DND-41 (cell line): ENCODE data around the gene PAGR1.
"Not testable (repeated sequence)": the region's sequence is repeated elsewhere in the genome, so short reads cannot be mapped to it uniquely, and the experiment has no call there.

Source experiments
- ATAC-seq: fragments of 200-7000 bp; cut with Tn5 transposase; 3 replicates; pipeline ENCODE4 v1.9.1; 2021; ENCODE audit warnings: low read depth; ENCODE audit not compliant: insufficient read depth
- DNase-seq: peaks from one replicate; pipeline ENCODE4 v3.0.0-alpha.2; 2020
- H2AFZ ChIP-seq: 2 replicates; pipeline ENCODE4 v1.6.0; 2012; ENCODE audit warnings: low read depth, low read length
- H3K27ac ChIP-seq: 2 replicates; pipeline ENCODE4 v1.5.1; 2012; ENCODE audit warnings: low read length, inconsistent platforms
- H3K27me3 ChIP-seq: fragments of 200-600 bp; sonication (generic); 2 replicates; pipeline ENCODE4 v1.6.0; 2012; ENCODE audit warnings: low read length, mild to moderate bottlenecking, inconsistent platforms; ENCODE audit not compliant: insufficient read depth, poor library complexity
- H3K36me3 ChIP-seq: 2 replicates; pipeline ENCODE4 v1.5.1; 2012; ENCODE audit warnings: low read length, inconsistent platforms; ENCODE audit not compliant: insufficient read depth
- H3K4me1 ChIP-seq: 2 replicates; pipeline ENCODE4 v1.5.1; 2012; ENCODE audit warnings: mild to moderate bottlenecking, low read length; ENCODE audit not compliant: insufficient read depth
- H3K4me2 ChIP-seq: 2 replicates; pipeline ENCODE4 v1.6.0; 2012; ENCODE audit warnings: mild to moderate bottlenecking, moderate library complexity, low read length, inconsistent platforms; ENCODE audit not compliant: insufficient read depth
- H3K4me3 ChIP-seq, 2 experiments: fragments of 200-600 bp in 1 of 2; shearing (Covaris generic) in 1 of 2; 2 replicates each; pipeline ENCODE4 v1.5.1; 2012 to 2016; ENCODE audit warnings: inconsistent platforms in 2 of 2, low read length in 2 of 2, mild to moderate bottlenecking in 2 of 2, low read depth in 1 of 2, moderate library complexity in 1 of 2
- H3K79me2 ChIP-seq: 2 replicates; pipeline ENCODE4 v1.6.0; 2012; ENCODE audit warnings: low read length, inconsistent platforms; ENCODE audit not compliant: insufficient read depth
- H3K9ac ChIP-seq: 2 replicates; pipeline ENCODE4 v1.6.0; 2012; ENCODE audit warnings: low read depth, mild to moderate bottlenecking, inconsistent platforms, low read length, moderate library complexity
- H3K9me3 ChIP-seq: 2 replicates; pipeline ENCODE4 v1.5.1; 2012; ENCODE audit warnings: low read length, moderate library complexity, mild to moderate bottlenecking, inconsistent platforms; ENCODE audit not compliant: insufficient read depth, severe bottlenecking
- H4K20me1 ChIP-seq: 2 replicates; pipeline ENCODE4 v1.6.0; 2012; ENCODE audit warnings: low read length; ENCODE audit not compliant: insufficient read depth
- CTCF ChIP-seq: IDR thresholded peaks from 2 replicates; pipeline ENCODE4 v1.5.1; 2012; ENCODE audit warnings: borderline replicate concordance, low read length, moderate library complexity, mild to moderate bottlenecking; ENCODE audit not compliant: poor library complexity, severe bottlenecking; ENCODE audit errors: extremely low read depth
- EZH2 ChIP-seq: IDR thresholded peaks from 3 replicates; pipeline ENCODE4 v1.6.1; 2012; ENCODE audit warnings: borderline replicate concordance, low read depth, mild to moderate bottlenecking, moderate library complexity, low read length, inconsistent platforms; ENCODE audit not compliant: severe bottlenecking

Gene PAGR1

GRCh38 chr16:29769507-29769906 lies 46.4 kb upstream of the PAGR1 start:
- Histone ChIP-seq H3K79me2 (no peaks in the 10 kb centered on the region), H3K9me3 (no peaks in the 10 kb centered on the region), H4K20me1 (no peaks in the 10 kb centered on the region), H3K27ac (no peak overlapping the region), H2AFZ (no peak overlapping the region), H3K4me3 (no peak overlapping the region), H3K4me1 (no peaks in the 10 kb centered on the region), H3K9ac (no peak overlapping the region), H3K4me2 (no peak overlapping the region), H3K27me3 (no peaks in the 10 kb centered on the region), H3K36me3 (no peaks in the 10 kb centered on the region)
- no peak for ATAC-seq
- no peak for DNase-seq
- TF ChIP-seq CTCF (no peak), EZH2 (no peak)

- no peak overlapping the region for H2AFZ ChIP-seq
- no peaks in the 10 kb centered on the region for H4K20me1 ChIP-seq
- H3K27me3 ChIP-seq, result no peaks in the 10 kb centered on the region
- DNase-seq, result no peak
- H3K27ac ChIP-seq, result no peak overlapping the region
- H3K79me2 ChIP-seq, result no peaks in the 10 kb centered on the region
- no peaks in the 10 kb centered on the region for H3K9me3 ChIP-seq
- H3K36me3 ChIP-seq, result no peaks in the 10 kb centered on the region
- TF ChIP-seq EZH2, result no peak
- TF ChIP-seq CTCF, result no peak
- H3K9ac ChIP-seq, result no peak overlapping the region
- no peak overlapping the region for H3K4me2 ChIP-seq
- no peak for ATAC-seq
- no peak overlapping the region for H3K4me3 ChIP-seq
- no peaks in the 10 kb centered on the region for H3K4me1 ChIP-seq
Measured at GRCh38 chr16:29770250-29770929, 45.6 kb upstream of the PAGR1 start.

GRCh38 chr16:29772330-29772729 lies 43.6 kb upstream of the PAGR1 start:
- H3K4me3 ChIP-seq, H3K4me1 ChIP-seq, H3K27me3 ChIP-seq, H3K36me3 ChIP-seq, H3K4me2 ChIP-seq, H3K79me2 ChIP-seq, H4K20me1 ChIP-seq, H2AFZ ChIP-seq, H3K27ac ChIP-seq, DNase-seq, H3K9me3 ChIP-seq, H3K9ac ChIP-seq, ATAC-seq: not testable (repeated sequence)

GRCh38 chr16:29774730-29775129 lies 41.2 kb upstream of the PAGR1 start:
- ATAC-seq, result no peak
- H3K27ac ChIP-seq, result no peak overlapping the region

More at GRCh38 chr16:29774730-29775129, 41.2 kb upstream of the PAGR1 start:
- no peaks in the 10 kb centered on the region for H3K79me2 ChIP-seq
- H3K36me3 ChIP-seq, result no peaks in the 10 kb centered on the region
- H2AFZ ChIP-seq, result no peak overlapping the region
- no peaks in the 10 kb centered on the region for H3K9me3 ChIP-seq
- no peaks in the 10 kb centered on the region for H3K27me3 ChIP-seq
- DNase-seq, result no peak
- no peaks in the 10 kb centered on the region for H4K20me1 ChIP-seq
- TF ChIP-seq CTCF (no peak), EZH2 (no peak)
- no peaks in the 10 kb centered on the region for H3K4me1 ChIP-seq
- no peak overlapping the region for H3K9ac ChIP-seq
- no peak overlapping the region for H3K4me3 ChIP-seq
- no peak overlapping the region for H3K4me2 ChIP-seq
